ENCODE measurements around the gene OPN3. TPM values are rescaled to one million over a fixed set of nuclear protein-coding genes. Genes with fewer than 3 reads are reported as not detected.

Gene OPN3
- total RNA-seq, 2 experiments from 2014 or later: 8.6 to 9.3 TPM

DNA sequence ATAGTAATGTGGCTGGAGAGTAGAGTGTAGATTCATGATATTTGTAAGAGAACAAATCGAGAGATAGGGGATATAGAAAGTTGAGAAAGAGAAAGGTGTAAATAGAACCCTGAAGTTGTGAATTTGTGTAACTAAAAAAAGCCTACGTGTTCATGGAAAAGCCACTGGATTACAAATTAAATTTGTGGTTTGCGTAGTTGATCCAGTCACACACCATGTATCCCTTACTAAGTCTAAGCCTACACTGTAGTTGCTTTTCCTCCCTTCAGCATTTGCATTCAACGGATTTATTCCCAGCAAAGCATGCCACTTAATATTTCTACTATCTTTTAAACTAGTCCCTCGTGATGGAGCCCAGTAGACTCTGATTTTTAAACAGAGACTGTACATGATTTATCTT lies 83.1 kb downstream of the OPN3 start:
- Mint-ChIP-seq H3K9me3 (no peaks in the 10 kb centered on the region), H3K4me1 (peaks cover 6% of the 10 kb centered on the region), H3K27ac (no peak overlapping the region), H3K27me3 (no peaks in the 10 kb centered on the region), H3K4me3 (no peak overlapping the region), H3K36me3 (no peaks in the 10 kb centered on the region)
- no peak for DNase-seq

DNA sequence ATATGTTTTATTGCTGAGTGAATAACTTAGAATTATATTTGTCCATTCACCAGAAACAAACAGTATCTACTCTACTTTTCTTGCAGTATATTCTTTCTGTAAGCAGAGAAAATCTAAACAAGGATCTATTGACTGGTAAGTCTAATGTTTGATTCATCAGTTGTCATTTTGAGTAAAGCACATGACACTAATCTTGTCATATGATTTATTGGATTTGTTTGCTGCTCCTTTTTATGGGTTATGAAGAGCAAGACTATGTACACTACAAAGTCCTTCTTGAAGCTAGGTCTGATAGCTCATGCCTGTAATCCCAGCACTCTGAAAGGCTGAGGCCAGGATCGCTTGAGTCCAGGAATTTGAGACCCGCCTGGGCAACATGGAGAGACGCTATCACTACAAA lies 84.6 kb downstream of the OPN3 start:
- H3K9me3 Mint-ChIP-seq: no peaks in the 10 kb centered on the region
- no peak overlapping the region for H3K4me3 Mint-ChIP-seq
- DNase-seq: no peak
- H3K27ac Mint-ChIP-seq: no peak overlapping the region
- H3K4me1 Mint-ChIP-seq: peaks cover 19% of the 10 kb centered on the region
- H3K36me3 Mint-ChIP-seq: peaks cover 2% of the 10 kb centered on the region
- H3K27me3 Mint-ChIP-seq: no peaks in the 10 kb centered on the region

DNA sequence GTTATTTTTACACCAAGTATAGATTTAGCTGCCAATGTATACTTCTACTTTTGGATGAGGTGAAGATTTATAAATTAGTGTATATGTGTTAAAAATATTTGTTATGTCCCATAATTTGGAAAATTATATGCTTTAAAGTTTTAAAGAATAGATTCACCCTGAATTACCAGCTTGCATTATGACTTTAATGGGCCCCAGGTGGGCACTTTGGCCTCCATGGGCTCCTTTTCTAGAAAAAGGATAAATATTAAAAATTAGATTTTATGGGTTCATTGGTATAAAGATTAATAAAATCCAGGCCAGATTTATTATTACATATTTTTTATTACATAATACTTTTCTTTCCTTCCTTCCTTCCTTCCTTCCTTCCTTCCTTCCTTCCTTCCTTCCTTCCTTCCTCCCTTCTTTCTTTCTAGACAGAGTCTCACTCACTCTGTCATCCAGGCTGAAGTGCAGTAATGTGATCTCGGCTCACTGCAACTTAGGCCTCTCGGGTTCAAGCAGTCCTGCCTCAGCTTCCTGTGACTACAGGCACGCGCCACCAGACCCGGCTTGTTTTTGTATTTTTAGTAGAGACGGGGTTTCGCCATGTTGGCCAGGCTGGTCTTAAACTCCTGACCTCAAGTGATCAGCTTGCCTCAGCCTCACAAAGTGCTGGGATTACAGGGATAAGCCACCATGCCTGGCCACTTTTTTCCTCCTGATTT lies 86.1 kb downstream of the OPN3 start:
- Mint-ChIP-seq H3K36me3 (peaks cover 2% of the 10 kb centered on the region), H3K27me3 (no peaks in the 10 kb centered on the region), H3K4me1 (peaks cover 19% of the 10 kb centered on the region), H3K9me3 (no peaks in the 10 kb centered on the region), H3K27ac (no peak overlapping the region), H3K4me3 (no peak overlapping the region)
- DNase-seq: no peak

DNA sequence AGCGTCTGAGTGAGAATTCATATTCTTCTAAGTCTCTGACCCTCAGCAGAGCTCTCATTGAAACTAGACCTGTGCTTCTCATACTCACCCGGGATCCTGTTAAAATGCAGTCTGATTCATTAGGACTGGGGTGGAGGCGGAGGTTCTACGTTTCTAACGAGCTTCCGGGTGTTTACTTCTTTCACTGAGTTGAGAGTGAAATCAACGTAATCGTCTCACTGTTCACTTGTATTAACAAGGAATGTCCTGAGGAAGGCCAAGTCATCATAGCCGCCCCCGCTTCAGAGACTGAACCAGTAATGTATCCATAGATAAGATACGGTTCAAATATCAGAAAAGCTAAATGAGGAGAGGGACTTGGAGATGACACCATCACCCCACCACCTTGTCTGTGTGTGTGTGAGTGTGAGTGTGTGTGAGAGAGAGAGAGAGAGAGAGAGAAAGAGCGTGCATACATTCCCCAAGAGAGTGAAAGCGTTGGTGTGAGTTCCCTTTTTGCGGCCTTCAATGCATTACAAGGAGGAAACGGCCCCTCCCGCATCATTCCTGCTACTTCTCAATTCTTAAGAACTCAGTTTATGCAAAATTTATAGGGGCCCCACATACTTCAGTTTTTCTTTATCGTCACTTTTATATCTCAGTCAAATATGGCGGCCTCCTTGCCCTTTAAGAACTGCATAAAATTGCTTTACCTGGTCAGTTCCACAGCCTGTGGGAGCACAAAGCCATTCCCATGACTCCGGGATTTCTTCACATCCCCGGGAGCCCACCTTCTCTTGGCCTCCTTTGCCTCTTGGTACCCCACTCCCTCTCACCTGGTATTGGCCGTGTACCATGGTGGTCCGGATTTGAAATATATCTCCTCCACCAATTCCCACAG lies 88.2 kb downstream of the OPN3 start:
- H3K27ac Mint-ChIP-seq: peak overlapping the region; percentile 94
- H3K9me3 Mint-ChIP-seq: no peaks in the 10 kb centered on the region
- H3K36me3 Mint-ChIP-seq: peaks cover 2% of the 10 kb centered on the region
- DNase-seq: peak; percentile 21
- peaks cover 19% of the 10 kb centered on the region for H3K4me1 Mint-ChIP-seq
- H3K4me3 Mint-ChIP-seq: peak overlapping the region; percentile 77
- no peaks in the 10 kb centered on the region for H3K27me3 Mint-ChIP-seq

DNA sequence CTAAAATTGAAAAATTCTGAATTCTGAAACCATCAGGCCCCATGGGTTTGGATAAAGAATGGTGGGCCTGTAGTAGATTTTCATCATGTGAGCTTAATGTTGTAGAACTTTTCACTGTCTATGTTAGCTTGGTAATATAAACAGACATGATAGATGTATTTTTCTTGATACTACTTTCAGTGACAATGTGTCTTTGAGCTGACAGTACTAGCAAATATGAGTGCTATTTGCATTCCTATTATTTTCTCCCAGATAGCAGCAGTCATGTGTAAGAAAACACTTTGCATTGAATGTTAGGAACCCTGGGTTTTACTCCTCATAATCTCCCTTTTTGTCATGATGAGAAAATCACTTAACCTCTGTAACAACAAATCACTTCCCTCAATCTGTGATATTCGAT lies 89.9 kb downstream of the OPN3 start:
- Mint-ChIP-seq H3K27me3 (no peaks in the 10 kb centered on the region), H3K27ac (no peak overlapping the region), H3K9me3 (no peaks in the 10 kb centered on the region), H3K4me1 (peaks cover 19% of the 10 kb centered on the region), H3K36me3 (peaks cover 2% of the 10 kb centered on the region), H3K4me3 (no peak overlapping the region)
- DNase-seq: no peak

DNA sequence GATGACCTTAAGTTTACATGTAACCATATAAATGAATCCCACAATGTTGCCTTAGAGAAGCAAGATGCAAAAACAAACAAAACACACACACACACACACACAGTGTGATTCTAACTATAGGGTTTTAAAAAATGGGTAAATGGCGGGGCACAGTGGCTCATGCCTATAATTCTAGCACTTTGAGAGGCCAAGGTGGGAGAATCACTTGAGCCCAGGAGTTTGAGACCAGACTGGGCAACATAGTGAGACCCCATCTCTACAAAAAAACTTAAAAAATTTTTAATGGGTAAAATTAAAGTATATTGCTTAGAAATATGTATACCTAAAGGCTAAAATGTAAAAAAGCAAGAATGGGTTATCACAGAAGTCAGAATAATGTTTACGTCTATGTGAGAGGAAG lies 92.2 kb downstream of the OPN3 start:
- H3K9me3 Mint-ChIP-seq: no peaks in the 10 kb centered on the region
- no peak overlapping the region for H3K4me3 Mint-ChIP-seq
- H3K36me3 Mint-ChIP-seq: peaks cover 2% of the 10 kb centered on the region
- no peak for DNase-seq
- peaks cover 19% of the 10 kb centered on the region for H3K4me1 Mint-ChIP-seq
- no peaks in the 10 kb centered on the region for H3K27me3 Mint-ChIP-seq
- no peak overlapping the region for H3K27ac Mint-ChIP-seq

Other genes with a start within 250 kb of the OPN3 start
- 100 to 1,000 TPM; 101 to 103 TPM for gene FH, start 120.6 kb downstream of the OPN3 start, total RNA-seq
- under 1 TPM; 0.34 to 0.37 TPM for gene KMO, start 108.0 kb downstream of the OPN3 start, total RNA-seq
- gene CHML, start within 50 bp of the OPN3 start, total RNA-seq: 10 to 100 TPM; 24.3 to 27.6 TPM
- gene WDR64, start 11.9 kb upstream of the OPN3 start, total RNA-seq: under 1 TPM in 1 of 2 experiments, not detected in 1; 0.32 TPM
- 10 to 100 TPM; 91.8 to 94.8 TPM for gene EXO1, start 207.8 kb upstream of the OPN3 start, total RNA-seq

Data from activated naive CD8-positive, alpha-beta T cell treated with anti-CD3 and anti-CD28 coated beads for 36 hours (primary cell).